Measurements from ENCODE around the gene SMURF1. TPM values are rescaled to one million over a fixed set of nuclear protein-coding genes. Genes with fewer than 3 reads are reported as not detected.

SMURF1 gene
- total and polyA plus RNA-seq, 10 donors, result 2.5 to 29.0 (median 21.0) TPM

DNA sequence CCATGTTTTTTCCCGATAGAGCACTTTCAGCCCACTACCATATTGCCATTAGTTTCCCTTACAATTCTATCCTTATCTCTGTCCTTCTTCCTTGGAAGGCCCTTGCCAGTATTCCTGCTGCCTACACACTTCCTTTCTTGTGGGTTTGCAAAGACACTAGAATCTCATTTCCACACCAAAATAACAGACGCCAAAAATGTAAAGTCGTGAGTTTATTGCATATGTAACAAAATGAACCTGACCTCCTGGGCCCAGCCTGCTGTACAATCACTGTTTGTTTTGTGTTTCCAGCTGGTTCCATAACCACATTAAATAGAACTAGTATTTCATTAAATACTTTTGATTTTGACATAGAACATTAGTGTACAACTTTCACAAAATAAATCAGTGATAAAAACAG is 116.7 kb downstream of the SMURF1 start:
- H3K27me3 ChIP-seq (replicated peaks in 1 of 7), result no peaks in the 10 kb centered on the region
- H3K36me3 ChIP-seq, result peaks cover 3 to 65% (median 44%) of the 10 kb centered on the region in 6 donors
- no peak overlapping the region for H3K4me3 ChIP-seq
- no peak overlapping the region for H3K27ac ChIP-seq
- TF ChIP-seq POLR2AphosphoS5 (IDR thresholded peaks at IDR 0.05) (no peak), POLR2A (IDR thresholded peaks at IDR 0.05) (no peak)
- TF ChIP-seq, protein P1, sequence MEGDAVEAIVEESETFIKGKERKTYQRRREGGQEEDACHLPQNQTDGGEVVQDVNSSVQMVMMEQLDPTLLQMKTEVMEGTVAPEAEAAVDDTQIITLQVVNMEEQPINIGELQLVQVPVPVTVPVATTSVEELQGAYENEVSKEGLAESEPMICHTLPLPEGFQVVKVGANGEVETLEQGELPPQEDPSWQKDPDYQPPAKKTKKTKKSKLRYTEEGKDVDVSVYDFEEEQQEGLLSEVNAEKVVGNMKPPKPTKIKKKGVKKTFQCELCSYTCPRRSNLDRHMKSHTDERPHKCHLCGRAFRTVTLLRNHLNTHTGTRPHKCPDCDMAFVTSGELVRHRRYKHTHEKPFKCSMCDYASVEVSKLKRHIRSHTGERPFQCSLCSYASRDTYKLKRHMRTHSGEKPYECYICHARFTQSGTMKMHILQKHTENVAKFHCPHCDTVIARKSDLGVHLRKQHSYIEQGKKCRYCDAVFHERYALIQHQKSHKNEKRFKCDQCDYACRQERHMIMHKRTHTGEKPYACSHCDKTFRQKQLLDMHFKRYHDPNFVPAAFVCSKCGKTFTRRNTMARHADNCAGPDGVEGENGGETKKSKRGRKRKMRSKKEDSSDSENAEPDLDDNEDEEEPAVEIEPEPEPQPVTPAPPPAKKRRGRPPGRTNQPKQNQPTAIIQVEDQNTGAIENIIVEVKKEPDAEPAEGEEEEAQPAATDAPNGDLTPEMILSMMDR (IDR thresholded peaks at IDR 0.05 in 8 of 11, conservative IDR thresholded peaks at IDR 0.05 in 3 of 11), result no peak
- WGBS, 5 donors, result 51 to 75% (median 62%) methylated on average over 3 of the region's 3 CpGs
- H3K4me1 ChIP-seq, result peaks cover 0 to 8% (median 0%) of the 10 kb centered on the region in 6 donors
- no peak for DNase-seq
- H3K9me3 ChIP-seq, result no peaks in the 10 kb centered on the region
- intact Hi-C loops (cut with DNase I; ENCODE audit: low total_unique reads), result no loop called here

DNA sequence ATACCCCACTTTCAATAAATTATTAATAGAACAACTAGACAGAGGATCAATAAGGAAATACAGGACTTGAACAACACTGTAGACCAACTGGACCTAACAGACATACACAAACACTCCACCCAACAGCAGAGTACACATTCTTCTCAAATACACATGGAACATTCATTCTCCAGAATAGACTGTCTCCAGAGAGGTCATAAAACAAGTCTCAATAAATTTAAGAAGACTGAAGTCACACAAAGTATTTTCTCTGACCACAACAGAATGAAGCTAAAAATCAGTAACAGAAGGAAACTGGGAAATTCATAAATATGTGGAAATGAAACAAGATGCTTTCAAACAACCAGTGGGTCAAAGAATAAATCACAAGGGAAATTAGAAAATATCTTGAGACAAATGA is 119.8 kb downstream of the SMURF1 start:
- intact Hi-C loops (cut with DNase I; ENCODE audit: low total_unique reads), result no loop called here
- no peaks in the 10 kb centered on the region for H3K27me3 ChIP-seq (replicated peaks in 1 of 7)
- no peaks in the 10 kb centered on the region for H3K9me3 ChIP-seq
- H3K4me1 ChIP-seq, result peaks cover 0 to 8% (median 0%) of the 10 kb centered on the region in 6 donors
- no peak overlapping the region for H3K4me3 ChIP-seq
- no peak overlapping the region for H3K27ac ChIP-seq
- peaks cover 0 to 51% (median 28%) of the 10 kb centered on the region in 6 donors for H3K36me3 ChIP-seq
- DNase-seq, result no peak
- TF ChIP-seq POLR2AphosphoS5 (IDR thresholded peaks at IDR 0.05) (no peak), POLR2A (IDR thresholded peaks at IDR 0.05) (no peak)
- TF ChIP-seq, protein P1 (IDR thresholded peaks at IDR 0.05 in 8 of 11, conservative IDR thresholded peaks at IDR 0.05 in 3 of 11), result no peak

DNA sequence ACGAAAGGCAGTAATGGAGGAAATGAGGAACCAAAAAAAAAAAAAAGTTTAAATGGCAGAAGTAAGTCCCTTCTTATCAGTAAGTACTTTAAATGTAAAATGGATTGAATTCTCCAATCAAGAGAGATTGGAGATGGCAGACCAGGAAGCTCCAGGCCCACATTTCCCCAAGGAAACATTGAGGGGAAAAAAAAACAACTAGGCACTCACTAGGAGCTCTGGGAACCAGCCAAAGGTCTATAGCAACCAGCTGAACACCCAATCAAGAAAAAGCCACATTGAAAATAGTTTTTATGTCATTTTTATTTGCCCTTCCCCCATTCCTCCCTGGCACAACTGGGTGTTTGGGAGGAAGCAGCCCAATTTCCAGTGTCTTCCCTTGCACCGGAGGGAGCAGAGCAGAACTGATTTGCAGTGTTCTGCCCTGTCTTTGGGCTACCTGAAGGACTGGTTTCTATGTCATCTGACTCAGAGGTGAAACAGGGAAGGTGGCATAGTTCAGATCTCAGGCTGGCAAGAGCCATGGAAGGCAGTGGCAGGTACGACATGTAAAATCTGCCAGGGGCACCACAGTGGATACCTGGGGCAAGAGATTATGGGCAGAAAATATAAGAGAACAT is 121.9 kb downstream of the SMURF1 start:
- H3K27me3 ChIP-seq (replicated peaks in 1 of 7), result no peaks in the 10 kb centered on the region
- intact Hi-C loops (cut with DNase I; ENCODE audit: low total_unique reads), result no loop called here
- H3K4me3 ChIP-seq, result no peak overlapping the region
- WGBS, 5 donors, result 57 to 70% (median 60%) methylated on average over 3 of the region's 3 CpGs
- H3K27ac ChIP-seq, result peak overlapping the region in 1 of 8 donors; percentile 31
- TF ChIP-seq, protein P1 (IDR thresholded peaks at IDR 0.05 in 8 of 11, conservative IDR thresholded peaks at IDR 0.05 in 3 of 11), result no peak
- TF ChIP-seq POLR2AphosphoS5 (IDR thresholded peaks at IDR 0.05) (no peak), POLR2A (IDR thresholded peaks at IDR 0.05) (no peak)
- H3K4me1 ChIP-seq, result peaks cover 0 to 8% (median 2%) of the 10 kb centered on the region in 6 donors
- no peak for DNase-seq
- peaks cover 0 to 40% (median 16%) of the 10 kb centered on the region in 6 donors for H3K36me3 ChIP-seq
- H3K9me3 ChIP-seq, result no peaks in the 10 kb centered on the region

DNA sequence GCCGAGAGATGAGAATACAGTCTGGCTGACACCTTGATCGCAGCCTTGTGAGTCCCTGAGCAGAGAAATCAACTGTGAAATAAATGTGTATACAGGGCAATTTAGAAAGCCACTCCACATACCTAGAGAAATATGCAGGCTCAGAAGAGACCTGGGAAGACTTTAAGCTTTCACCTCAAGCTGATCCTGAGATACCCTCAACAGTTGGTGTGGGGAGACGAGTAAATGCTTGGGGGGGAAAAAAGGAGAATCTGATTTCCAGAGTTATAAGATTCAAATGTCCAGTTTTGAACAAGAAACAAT is 123.5 kb downstream of the SMURF1 start:
- Histone ChIP-seq H3K4me3 (no peak overlapping the region), H3K4me1 (peaks cover 0 to 8% (median 2%) of the 10 kb centered on the region in 6 donors), H3K27me3 (replicated peaks in 1 of 7) (no peaks in the 10 kb centered on the region), H3K27ac (no peak overlapping the region), H3K9me3 (no peaks in the 10 kb centered on the region), H3K36me3 (peaks cover 0 to 46% (median 25%) of the 10 kb centered on the region in 6 donors)
- 79 to 100% (median 95%) methylated on average over 3 of the region's 3 CpGs for WGBS, 5 donors
- intact Hi-C loops (cut with DNase I; ENCODE audit: low total_unique reads), result no loop called here
- TF ChIP-seq POLR2AphosphoS5 (IDR thresholded peaks at IDR 0.05) (no peak), POLR2A (IDR thresholded peaks at IDR 0.05) (no peak)
- TF ChIP-seq, protein P1 (IDR thresholded peaks at IDR 0.05 in 8 of 11, conservative IDR thresholded peaks at IDR 0.05 in 3 of 11), result no peak
- no peak for DNase-seq
